Activated T-cell treated with anti-CD3 and anti-CD28 coated beads for 4 hours (primary cell): Measurements from ENCODE around the gene KCNQ4.

Experiments
- DNase-seq: peaks from one replicate; pipeline ENCODE4 v3.0.0-alpha.2; 2020

Gene KCNQ4

GRCh38 chr1:40755067-40755466 is 28.5 kb upstream of the KCNQ4 start:
- DNase-seq: no peak

GRCh38 chr1:40756523-40756922 is 27.1 kb upstream of the KCNQ4 start:
- no peak for DNase-seq

GRCh38 chr1:40757084-40757483 is 26.5 kb upstream of the KCNQ4 start:
- no peak for DNase-seq

GRCh38 chr1:40758004-40758403 is 25.6 kb upstream of the KCNQ4 start:
- DNase-seq: no peak

GRCh38 chr1:40758578-40759343 is 24.8 kb upstream of the KCNQ4 start:
- no peak for DNase-seq

- no peak for DNase-seq
These were observed 22.6 kb upstream of the KCNQ4 start for GRCh38 chr1:40760984-40761383.

- no peak for DNase-seq
These were observed 21.3 kb upstream of the KCNQ4 start for GRCh38 chr1:40762144-40762923.

GRCh38 chr1:40763742-40764532 is 19.6 kb upstream of the KCNQ4 start:
- DNase-seq: no peak

GRCh38 chr1:40764981-40765380 is 18.6 kb upstream of the KCNQ4 start:
- no peak for DNase-seq

GRCh38 chr1:40766017-40766416 is 17.6 kb upstream of the KCNQ4 start:
- no peak for DNase-seq

GRCh38 chr1:40766560-40766959 is 17.0 kb upstream of the KCNQ4 start:
- no peak for DNase-seq

GRCh38 chr1:40768146-40768990 is 15.2 kb upstream of the KCNQ4 start:
- no peak for DNase-seq

- DNase-seq: no peak
These were observed 13.8 kb upstream of the KCNQ4 start for GRCh38 chr1:40769815-40770214.

GRCh38 chr1:40770296-40771070 is 13.1 kb upstream of the KCNQ4 start:
- DNase-seq: no peak

- DNase-seq: no peak
These were observed 11.2 kb upstream of the KCNQ4 start for GRCh38 chr1:40772146-40772955.

- no peak for DNase-seq
These were observed 9.8 kb upstream of the KCNQ4 start for GRCh38 chr1:40773748-40774265.

GRCh38 chr1:40774266-40774998 is 9.2 kb upstream of the KCNQ4 start:
- DNase-seq: peak; percentile 65

- DNase-seq: no peak
These were observed 7.1 kb upstream of the KCNQ4 start for GRCh38 chr1:40776236-40777072.
